GM12801 (cell line): ENCODE measurements around the gene BCAN.

Experiments
- TF ChIP-seq, protein P1 (sequence below): IDR thresholded peaks from one replicate; pipeline ENCODE4 v1.5.1; 2011; ENCODE audit warnings: control low read depth; ENCODE audit not compliant: insufficient read length; ENCODE audit errors: extremely low read depth

The BCAN gene

DNA sequence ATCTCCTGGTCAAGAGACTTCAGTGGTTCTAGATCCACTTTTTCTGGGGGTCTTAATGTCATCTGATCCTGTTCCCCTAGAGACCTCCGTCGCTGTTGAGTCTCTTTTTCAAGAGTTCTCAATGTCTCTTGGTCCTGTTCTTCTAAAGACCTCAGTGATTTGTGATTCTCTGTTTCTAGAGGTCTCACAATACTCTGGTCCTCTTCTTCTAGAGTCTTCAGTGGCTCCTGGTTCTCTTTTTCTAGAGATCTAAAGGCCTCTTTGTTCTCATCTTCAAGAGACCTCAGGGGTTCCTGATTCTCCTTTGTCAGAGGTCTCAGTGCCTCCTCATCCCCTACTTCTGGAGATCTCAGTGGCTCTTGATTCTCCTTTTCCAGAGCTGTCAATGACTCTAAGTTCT lies 29.9 kb downstream of the BCAN start:
- TF ChIP-seq, protein P1, sequence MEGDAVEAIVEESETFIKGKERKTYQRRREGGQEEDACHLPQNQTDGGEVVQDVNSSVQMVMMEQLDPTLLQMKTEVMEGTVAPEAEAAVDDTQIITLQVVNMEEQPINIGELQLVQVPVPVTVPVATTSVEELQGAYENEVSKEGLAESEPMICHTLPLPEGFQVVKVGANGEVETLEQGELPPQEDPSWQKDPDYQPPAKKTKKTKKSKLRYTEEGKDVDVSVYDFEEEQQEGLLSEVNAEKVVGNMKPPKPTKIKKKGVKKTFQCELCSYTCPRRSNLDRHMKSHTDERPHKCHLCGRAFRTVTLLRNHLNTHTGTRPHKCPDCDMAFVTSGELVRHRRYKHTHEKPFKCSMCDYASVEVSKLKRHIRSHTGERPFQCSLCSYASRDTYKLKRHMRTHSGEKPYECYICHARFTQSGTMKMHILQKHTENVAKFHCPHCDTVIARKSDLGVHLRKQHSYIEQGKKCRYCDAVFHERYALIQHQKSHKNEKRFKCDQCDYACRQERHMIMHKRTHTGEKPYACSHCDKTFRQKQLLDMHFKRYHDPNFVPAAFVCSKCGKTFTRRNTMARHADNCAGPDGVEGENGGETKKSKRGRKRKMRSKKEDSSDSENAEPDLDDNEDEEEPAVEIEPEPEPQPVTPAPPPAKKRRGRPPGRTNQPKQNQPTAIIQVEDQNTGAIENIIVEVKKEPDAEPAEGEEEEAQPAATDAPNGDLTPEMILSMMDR, result no peak

DNA sequence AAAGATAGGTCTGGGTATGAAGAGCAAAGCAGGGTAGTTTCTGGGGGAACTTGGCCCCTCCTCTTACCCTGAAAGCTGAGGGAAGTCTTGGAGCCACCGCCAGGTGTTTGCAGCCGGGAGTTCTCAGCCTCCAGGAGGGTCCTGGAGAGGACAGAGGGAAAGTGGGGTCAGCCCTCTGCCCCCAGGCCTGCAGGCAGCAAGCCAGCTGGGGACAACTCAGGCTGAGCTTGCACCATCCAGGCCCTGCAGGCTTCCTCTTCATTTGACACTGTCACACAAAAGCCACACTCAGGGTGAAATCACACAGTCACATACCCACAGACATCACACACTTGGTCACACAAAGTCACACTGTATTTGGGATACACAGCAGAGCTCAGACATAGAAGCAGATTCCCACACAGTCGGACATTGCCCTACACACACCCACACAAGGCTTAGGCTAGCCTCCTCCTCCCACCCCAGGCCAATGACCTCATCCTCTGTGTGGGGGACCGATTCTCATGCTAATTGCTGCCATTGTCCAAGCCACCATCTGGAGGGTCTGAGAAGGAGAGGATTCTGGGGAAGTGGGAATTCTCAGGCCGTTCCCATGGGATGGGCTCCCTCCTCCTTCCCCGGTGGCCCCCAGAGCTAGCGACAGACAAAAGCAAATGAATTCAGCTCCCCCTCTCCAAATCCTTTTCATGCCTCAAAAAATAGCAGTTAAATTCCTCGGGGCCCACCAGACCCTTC lies 31.6 kb downstream of the BCAN start:
- TF ChIP-seq, protein P1, result no peak

- TF ChIP-seq, protein P1, result no peak
These were observed 33.5 kb downstream of the BCAN start for GRCh38 chr1:156675210-156676113.

GRCh38 chr1:156676114-156676819 lies 34.4 kb downstream of the BCAN start:
- TF ChIP-seq, protein P1, result no peak

GRCh38 chr1:156676820-156677615 lies 35.1 kb downstream of the BCAN start, which contains the start of gene NES:
Gene NES (minus strand): TSS chr1:156677407. CDS start chr1:156677264, 143 bp downstream.
- TF ChIP-seq, protein P1, result no peak

DNA sequence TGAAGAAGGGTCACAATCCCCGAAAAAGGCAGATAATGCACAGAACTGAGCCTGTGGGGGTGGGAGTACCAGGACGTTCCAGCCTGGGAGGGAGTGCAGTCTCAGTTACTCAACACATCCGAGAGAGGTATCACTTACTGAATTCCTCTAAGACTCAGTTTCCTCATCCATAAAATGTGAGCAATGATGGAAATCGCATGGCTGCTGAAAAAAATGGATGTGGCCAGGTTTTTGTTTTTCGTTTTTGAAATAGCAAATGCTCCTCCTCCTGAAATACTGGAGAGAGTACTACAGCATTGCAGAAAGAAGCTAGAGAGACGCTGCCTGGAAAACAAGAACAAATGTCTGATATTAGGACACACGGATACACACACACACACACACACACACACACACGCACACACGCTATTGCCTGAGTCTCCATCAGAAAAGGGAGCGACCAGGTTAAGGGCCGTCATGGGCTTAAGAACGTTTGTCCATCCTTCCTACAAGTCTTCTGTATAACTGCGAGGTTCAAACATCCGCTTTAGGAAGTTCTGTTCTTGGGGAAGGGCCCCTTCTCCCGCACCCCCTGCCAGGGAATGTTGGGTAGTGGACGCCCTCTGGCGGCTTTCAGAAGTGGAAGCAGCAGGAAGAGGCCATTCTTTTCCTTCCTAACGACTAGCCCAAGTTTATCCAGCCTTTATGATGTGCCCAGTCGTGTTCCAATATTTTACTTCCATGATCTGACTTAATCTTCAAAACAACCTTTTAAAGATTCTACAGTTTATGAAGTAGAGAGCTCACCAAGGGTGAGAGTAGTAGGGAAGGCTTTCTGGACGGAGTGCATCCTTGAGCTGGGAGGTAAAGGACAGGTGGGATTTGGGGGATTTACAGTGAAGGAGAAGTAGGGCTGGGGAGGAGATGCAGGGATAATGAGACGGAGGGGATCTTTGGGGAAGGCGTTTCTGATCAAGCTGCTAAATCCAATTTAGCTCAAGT lies 36.0 kb downstream of the BCAN start:
- TF ChIP-seq, protein P1, result no peak
